GM19239 (cell line): Measurements from ENCODE around the gene KYNU.
A peak's percentile ranks its signal among the peaks of the same experiment; 100 is the strongest.
"Not testable (repeated sequence)": the region's sequence is repeated elsewhere in the genome, so short reads cannot be mapped to it uniquely, and the experiment has no call there.

Experiments
- DNase-seq: peaks from one replicate; pipeline ENCODE4 v3.0.0; 2011; ENCODE audit warnings: low spot score; ENCODE audit not compliant: insufficient read length
- FAIRE-seq: peaks from 2 replicates; lab custom pipeline; 2011; peaks lifted over from hg19 to GRCh38; lab: Jason Lieb, UNC

KYNU gene

GRCh38 chr2:143070704-143071103 lies 193.2 kb downstream of the KYNU start:
- no peak for FAIRE-seq
- DNase-seq: no peak

- DNase-seq (no peak), FAIRE-seq (no peak)
Measured at GRCh38 chr2:143071185-143071876, 193.9 kb downstream of the KYNU start.

- not testable (repeated sequence) for FAIRE-seq, DNase-seq
Measured at GRCh38 chr2:143074913-143075312, 197.4 kb downstream of the KYNU start.

GRCh38 chr2:143075711-143076110 lies 198.2 kb downstream of the KYNU start:
- FAIRE-seq: no peak
- DNase-seq: no peak

- FAIRE-seq (no peak), DNase-seq (no peak)
Measured at GRCh38 chr2:143078104-143078503, 200.6 kb downstream of the KYNU start.

GRCh38 chr2:143081616-143082015 lies 204.2 kb downstream of the KYNU start:
- FAIRE-seq (no peak), DNase-seq (no peak)

- no peak for FAIRE-seq
- DNase-seq: no peak
Measured at GRCh38 chr2:143083636-143084035, 206.2 kb downstream of the KYNU start.

- no peak for FAIRE-seq
Measured at GRCh38 chr2:143084462-143084861, 207.0 kb downstream of the KYNU start.

GRCh38 chr2:143085125-143085784 lies 207.8 kb downstream of the KYNU start:
- FAIRE-seq (peak; percentile 42), DNase-seq (no peak)

More at GRCh38 chr2:143084462-143084861, 207.0 kb downstream of the KYNU start:
- DNase-seq: no peak

- FAIRE-seq: no peak
- no peak for DNase-seq
Measured at GRCh38 chr2:143087033-143087432, 209.6 kb downstream of the KYNU start.

GRCh38 chr2:143088388-143088787 lies 210.9 kb downstream of the KYNU start:
- DNase-seq (no peak), FAIRE-seq (no peak)

- not testable (repeated sequence) for DNase-seq, FAIRE-seq
Measured at GRCh38 chr2:143089520-143089919, 212.1 kb downstream of the KYNU start.
